ENCODE results near the gene ZC3H10. TPM values are rescaled to one million over a fixed set of nuclear protein-coding genes. Genes with fewer than 3 reads are reported as not detected.
A peak's percentile ranks its signal among the peaks of the same experiment; 100 is the strongest.
"Not testable (repeated sequence)": the region's sequence is repeated elsewhere in the genome, so short reads cannot be mapped to it uniquely, and the experiment has no call there.

ZC3H10 gene
- total RNA-seq, 2 donors from 2014 or later, result 6.8 to 8.7 TPM

DNA sequence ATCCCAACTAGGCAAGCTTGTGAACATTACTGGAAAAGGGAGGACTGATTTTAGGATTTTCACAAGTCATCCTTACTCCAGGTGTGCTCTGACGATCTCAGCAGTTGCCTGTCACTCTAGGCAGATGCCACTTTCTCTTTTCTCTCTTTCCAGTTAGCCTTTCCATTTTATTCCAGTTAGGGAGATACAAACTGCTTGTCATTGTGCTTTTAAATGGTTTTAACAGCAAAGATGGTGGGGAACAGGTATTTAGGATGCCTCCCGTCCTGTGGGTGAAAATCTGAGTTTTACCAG lies 12.5 kb upstream of the ZC3H10 start:
- H3K27me3 Mint-ChIP-seq, result no peaks in the 10 kb centered on the region
- H3K4me1 Mint-ChIP-seq, result peaks cover 48% of the 10 kb centered on the region
- DNase-seq, result no peak
- H3K9me3 ChIP-seq (ENCODE audit: control insufficient read depth, low read length, poor library complexity, severe bottlenecking), result no peaks in the 10 kb centered on the region
- no peak for ATAC-seq
- peak overlapping the region; percentile 99 for H3K27ac Mint-ChIP-seq
- H3K36me3 Mint-ChIP-seq (ENCODE audit: low read depth), result peaks cover 3% of the 10 kb centered on the region
- peak overlapping the region; percentile 100 for H3K4me3 Mint-ChIP-seq

DNA sequence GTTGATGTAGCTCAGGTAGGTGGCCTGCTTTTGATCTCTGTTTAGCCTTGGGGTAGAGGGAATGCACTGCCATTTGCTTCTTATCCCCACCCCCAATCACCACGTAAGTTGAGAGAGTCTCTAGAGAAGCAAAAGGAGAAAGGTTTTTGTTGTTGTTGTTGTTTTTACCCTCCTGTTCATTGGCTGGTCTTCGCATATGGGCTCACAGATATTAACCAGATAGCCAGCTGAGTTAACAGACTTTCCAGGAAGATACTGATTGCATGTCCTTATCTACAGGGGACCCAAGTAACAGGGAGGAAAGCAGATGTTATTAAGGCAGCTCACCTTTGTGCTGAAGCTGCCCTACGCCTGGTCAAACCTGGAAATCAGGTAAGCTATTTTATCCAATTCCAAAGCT lies 10.8 kb upstream of the ZC3H10 start:
- Mint-ChIP-seq H3K4me3 (no peak overlapping the region), H3K27ac (no peak overlapping the region)

GRCh38 chr12:56110571-56110970 lies 7.5 kb upstream of the ZC3H10 start:
- Mint-ChIP-seq H3K36me3 (ENCODE audit: low read depth) (peaks cover 4% of the 10 kb centered on the region), H3K4me1 (peaks cover 13% of the 10 kb centered on the region), H3K27me3 (no peaks in the 10 kb centered on the region), H3K27ac (no peak overlapping the region), H3K4me3 (no peak overlapping the region)
- no peak for ATAC-seq
- H3K9me3 ChIP-seq (ENCODE audit: control insufficient read depth, low read length, poor library complexity, severe bottlenecking), result no peaks in the 10 kb centered on the region
- no peak for DNase-seq

More for the DNA sequence above, 10.8 kb upstream of the ZC3H10 start:
- Mint-ChIP-seq H3K4me1 (peaks cover 40% of the 10 kb centered on the region), H3K27me3 (no peaks in the 10 kb centered on the region), H3K36me3 (ENCODE audit: low read depth) (peaks cover 6% of the 10 kb centered on the region)
- DNase-seq, result no peak
- ATAC-seq, result no peak
- H3K9me3 ChIP-seq (ENCODE audit: control insufficient read depth, low read length, poor library complexity, severe bottlenecking), result no peaks in the 10 kb centered on the region

DNA sequence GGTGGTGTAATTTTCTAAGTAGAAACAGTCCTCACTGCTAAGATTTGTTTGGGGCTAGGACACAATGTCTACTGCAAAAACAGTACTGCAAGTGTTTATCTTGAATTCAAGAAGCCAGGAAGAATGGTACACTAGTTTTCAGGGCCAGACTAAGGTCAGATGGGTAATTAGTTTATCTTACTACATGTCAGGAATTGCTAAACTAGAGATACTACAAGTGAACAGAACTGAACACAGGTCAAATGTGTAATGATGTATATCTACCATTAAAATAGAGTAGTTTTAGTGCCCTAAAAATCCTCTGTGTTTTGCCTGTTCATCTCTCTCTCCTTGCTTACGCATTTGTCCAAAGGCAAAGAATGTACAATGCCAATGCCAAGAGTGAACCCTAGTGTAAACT lies 4.0 kb upstream of the ZC3H10 start:
- H3K36me3 Mint-ChIP-seq (ENCODE audit: low read depth), result peaks cover 13% of the 10 kb centered on the region
- H3K27ac Mint-ChIP-seq, result peak overlapping the region; percentile 53
- no peak overlapping the region for H3K4me3 Mint-ChIP-seq
- H3K4me1 Mint-ChIP-seq, result peaks cover 25% of the 10 kb centered on the region
- H3K27me3 Mint-ChIP-seq, result no peaks in the 10 kb centered on the region
- DNase-seq, result no peak
- no peaks in the 10 kb centered on the region for H3K9me3 ChIP-seq (ENCODE audit: control insufficient read depth, low read length, poor library complexity, severe bottlenecking)
- no peak for ATAC-seq

GRCh38 chr12:56115329-56115728 lies 2.7 kb upstream of the ZC3H10 start:
- Mint-ChIP-seq H3K4me3 (peak overlapping the region; percentile 98), H3K4me1 (peaks cover 31% of the 10 kb centered on the region), H3K27ac (peak overlapping the region; percentile 99), H3K27me3 (no peaks in the 10 kb centered on the region), H3K36me3 (ENCODE audit: low read depth) (peaks cover 13% of the 10 kb centered on the region)
- no peak for DNase-seq
- no peaks in the 10 kb centered on the region for H3K9me3 ChIP-seq (ENCODE audit: control insufficient read depth, low read length, poor library complexity, severe bottlenecking)
- no peak for ATAC-seq

DNA sequence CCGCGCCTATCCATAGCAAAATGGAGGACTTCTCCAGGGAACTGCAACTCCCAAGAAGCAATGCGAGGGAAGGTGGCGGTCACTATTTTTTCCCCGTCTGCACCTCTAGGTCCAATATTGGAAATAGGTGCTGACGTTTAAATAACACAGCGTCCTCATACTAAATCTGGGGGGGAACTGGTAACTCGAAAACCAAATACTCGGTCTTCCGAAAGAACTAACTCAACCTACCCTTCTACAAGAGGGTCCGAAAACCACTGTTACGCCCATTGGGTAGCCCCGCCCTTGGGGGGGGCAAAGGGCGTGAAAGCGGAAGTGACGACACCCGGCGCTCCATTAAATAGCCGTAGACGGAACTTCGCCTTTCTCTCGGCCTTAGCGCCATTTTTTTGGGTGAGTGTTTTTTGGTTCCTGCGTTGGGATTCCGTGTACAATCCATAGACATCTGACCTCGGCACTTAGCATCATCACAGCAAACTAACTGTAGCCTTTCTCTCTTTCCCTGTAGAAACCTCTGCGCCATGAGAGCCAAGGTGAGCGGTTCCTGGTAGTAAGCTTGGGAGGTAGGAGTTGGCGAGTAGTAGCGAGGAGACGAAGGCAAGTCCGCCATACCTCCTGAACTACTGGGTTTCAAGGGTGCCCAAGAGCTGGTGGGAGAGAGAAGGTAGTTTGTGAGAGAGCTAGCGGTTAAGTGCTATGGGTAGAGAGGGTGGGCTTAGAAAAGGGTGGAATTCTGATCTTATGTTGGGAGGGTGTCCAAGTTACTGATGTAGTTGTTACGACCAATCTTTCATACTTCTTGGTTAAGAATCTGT lies 1.6 kb upstream of the ZC3H10 start, which contains the start of gene RPL41:
Gene RPL41, plus strand, starts transcription at position 367 of the 815 bp plus-strand sequence.
- no peaks in the 10 kb centered on the region for H3K27me3 Mint-ChIP-seq
- H3K36me3 Mint-ChIP-seq (ENCODE audit: low read depth), result peaks cover 8% of the 10 kb centered on the region
- peak within 1 kb of the TSS; percentile 99 for H3K27ac Mint-ChIP-seq
- DNase-seq, result peak; percentile 77 to 89 (median 84)
- peak; percentile 54 for ATAC-seq
- H3K9me3 ChIP-seq (ENCODE audit: control insufficient read depth, low read length, poor library complexity, severe bottlenecking), result no peaks in the 10 kb centered on the region
- peak within 1 kb of the TSS; percentile 98 for H3K4me3 Mint-ChIP-seq
- H3K4me1 Mint-ChIP-seq, result peaks cover 31% of the 10 kb centered on the region

DNA sequence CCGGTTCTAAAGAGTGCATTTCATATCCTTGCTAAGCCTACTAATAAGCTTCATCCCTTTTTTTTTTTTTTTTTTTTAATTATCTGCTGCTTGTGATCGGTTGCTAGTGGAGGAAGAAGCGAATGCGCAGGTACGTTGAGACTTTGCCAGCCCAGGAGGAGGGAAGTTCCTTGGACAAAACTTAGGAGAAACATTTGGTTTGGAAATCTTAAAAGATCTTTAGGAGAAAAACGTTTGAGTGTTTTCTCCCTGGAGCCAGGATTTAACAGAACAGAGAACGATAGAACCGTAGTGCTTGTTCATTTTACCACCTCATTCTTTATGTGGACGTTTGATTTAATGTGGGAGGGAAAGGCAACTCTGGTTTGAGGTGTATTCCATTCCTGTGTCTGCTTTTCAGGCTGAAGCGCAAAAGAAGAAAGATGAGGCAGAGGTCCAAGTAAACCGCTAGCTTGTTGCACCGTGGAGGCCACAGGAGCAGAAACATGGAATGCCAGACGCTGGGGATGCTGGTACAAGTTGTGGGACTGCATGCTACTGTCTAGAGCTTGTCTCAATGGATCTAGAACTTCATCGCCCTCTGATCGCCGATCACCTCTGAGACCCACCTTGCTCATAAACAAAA lies 872 bp upstream of the ZC3H10 start:
- DNase-seq; ATAC-seq; H3K27me3 Mint-ChIP-seq; H3K9me3 ChIP-seq (ENCODE audit: control insufficient read depth, low read length, poor library complexity, severe bottlenecking); H3K36me3 Mint-ChIP-seq (ENCODE audit: low read depth): not testable (repeated sequence)
- Mint-ChIP-seq H3K27ac (peak overlapping the region; percentile 99), H3K4me3 (peak overlapping the region; percentile 98), H3K4me1 (peaks cover 31% of the 10 kb centered on the region)

DNA sequence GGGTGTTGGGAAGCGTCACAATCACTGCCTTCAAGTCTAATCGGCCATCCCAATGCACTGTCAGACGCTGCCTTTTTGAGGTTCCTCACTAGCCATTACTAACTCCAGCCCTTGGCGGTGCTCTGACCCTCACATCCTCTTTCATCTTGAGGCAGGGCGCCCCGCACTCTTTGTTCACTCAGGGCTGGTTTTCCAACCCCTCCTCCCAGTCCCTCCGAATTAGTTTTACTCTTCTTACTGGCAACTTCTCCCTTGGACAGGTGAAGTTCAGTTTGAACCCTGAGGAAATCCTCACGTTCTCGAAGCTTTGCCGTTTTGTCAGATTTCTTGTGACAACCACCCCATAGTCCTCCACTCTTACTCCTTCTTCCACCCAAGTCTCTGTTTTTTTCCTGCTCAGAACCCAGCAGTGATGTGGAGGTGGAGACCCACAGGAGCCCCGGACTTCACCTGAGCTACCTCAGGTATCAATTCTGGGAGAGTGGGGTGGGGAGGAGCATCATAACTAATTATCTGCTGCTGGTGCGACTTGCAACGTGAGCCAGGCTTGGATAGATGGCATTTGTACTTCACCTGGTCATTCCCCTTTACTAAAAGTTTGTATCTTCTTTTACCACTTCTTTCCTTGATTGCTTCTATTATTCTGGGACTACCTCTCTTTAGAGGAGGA lies 757 bp downstream of the ZC3H10 start:
- Mint-ChIP-seq H3K4me3 (peak overlapping the region; percentile 98), H3K36me3 (ENCODE audit: low read depth) (peaks cover 8% of the 10 kb centered on the region), H3K27ac (peak overlapping the region; percentile 99), H3K4me1 (peaks cover 36% of the 10 kb centered on the region), H3K27me3 (no peaks in the 10 kb centered on the region)
- no peak for ATAC-seq
- H3K9me3 ChIP-seq (ENCODE audit: control insufficient read depth, low read length, poor library complexity, severe bottlenecking), result no peaks in the 10 kb centered on the region
- no peak for DNase-seq

DNA sequence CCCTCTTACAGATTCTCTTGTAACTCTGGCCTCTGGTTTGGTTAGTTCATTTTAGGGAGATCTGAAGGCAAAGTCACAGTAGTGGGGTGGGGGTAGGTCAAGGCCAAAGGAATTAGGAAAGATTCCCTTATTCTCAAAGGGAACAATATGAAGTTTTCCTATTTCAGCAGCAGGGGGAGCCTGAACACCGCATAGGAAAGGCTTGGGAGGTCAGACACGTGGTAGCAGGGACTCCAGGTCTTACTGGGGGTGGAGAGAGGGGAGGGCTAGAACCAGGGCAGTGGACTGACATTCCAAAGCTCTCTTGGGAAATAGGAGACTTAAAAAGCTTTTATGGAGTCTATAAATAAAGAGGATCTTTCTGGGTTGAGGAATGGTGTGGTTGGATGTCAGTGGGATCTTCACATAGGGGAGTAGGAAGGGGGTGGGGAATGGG lies 1.3 kb downstream of the ZC3H10 start:
- Mint-ChIP-seq H3K27me3 (no peaks in the 10 kb centered on the region), H3K4me1 (peaks cover 42% of the 10 kb centered on the region), H3K4me3 (peak overlapping the region; percentile 98), H3K36me3 (ENCODE audit: low read depth) (peaks cover 8% of the 10 kb centered on the region), H3K27ac (peak overlapping the region; percentile 99)
- ATAC-seq, result no peak
- H3K9me3 ChIP-seq (ENCODE audit: control insufficient read depth, low read length, poor library complexity, severe bottlenecking), result no peaks in the 10 kb centered on the region
- DNase-seq, result peak; percentile 25 to 40 (median 38)

DNA sequence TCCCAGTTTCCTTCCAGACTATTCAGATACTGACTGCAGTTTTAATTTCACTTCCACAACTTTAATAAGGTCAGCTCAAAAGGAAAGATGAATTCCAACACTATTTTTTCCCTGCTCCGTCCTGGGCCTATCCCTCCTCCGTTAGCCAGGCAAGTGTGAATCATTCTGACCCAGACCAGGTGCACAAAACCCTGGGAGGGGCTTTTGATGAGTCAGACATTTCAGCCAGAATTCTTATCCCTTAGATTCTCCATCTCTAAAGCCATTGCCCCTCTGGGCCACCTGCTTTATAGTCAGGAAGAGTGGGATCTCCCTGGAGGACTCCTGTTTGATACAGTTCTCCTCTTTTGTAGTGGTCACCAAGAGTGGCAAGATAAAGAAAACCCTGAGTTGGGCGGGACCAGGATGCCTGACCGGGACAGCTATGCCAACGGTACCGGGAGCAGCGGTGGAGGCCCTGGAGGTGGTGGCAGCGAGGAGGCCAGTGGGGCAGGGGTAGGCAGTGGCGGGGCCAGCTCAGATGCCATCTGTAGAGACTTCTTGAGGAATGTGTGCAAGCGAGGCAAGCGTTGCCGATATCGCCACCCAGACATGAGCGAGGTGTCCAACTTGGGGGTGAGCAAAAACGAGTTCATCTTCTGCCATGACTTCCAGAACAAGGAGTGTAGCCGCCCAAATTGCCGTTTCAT lies 2.2 kb downstream of the ZC3H10 start:
- Mint-ChIP-seq H3K4me3 (no peak overlapping the region), H3K4me1 (peaks cover 43% of the 10 kb centered on the region)

DNA sequence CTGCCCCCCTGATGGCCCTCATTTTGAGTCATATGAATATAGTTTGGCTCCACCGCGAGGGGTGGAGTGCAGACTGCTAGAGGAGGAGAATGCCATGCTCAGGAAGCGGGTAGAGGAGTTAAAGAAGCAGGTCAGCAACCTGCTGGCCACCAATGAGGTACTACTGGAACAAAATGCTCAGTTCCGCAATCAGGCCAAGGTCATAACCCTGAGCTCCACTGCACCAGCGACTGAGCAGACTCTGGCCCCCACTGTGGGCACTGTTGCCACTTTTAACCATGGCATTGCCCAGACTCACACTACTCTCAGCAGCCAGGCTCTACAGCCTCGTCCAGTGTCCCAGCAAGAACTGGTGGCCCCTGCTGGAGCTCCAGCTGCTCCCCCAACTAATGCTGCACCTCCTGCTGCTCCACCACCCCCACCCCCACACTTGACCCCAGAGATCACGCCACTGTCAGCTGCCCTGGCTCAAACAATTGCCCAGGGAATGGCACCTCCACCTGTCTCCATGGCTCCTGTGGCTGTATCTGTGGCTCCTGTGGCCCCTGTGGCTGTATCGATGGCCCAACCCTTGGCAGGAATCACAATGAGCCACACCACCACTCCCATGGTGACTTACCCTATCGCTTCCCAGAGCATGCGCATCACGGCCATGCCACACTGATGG lies 3.3 kb downstream of the ZC3H10 start:
- H3K9me3 ChIP-seq (ENCODE audit: control insufficient read depth, low read length, poor library complexity, severe bottlenecking), result no peaks in the 10 kb centered on the region
- ATAC-seq (no peak), DNase-seq (no peak)
- Mint-ChIP-seq H3K36me3 (ENCODE audit: low read depth) (peaks cover 8% of the 10 kb centered on the region), H3K4me1 (peaks cover 46% of the 10 kb centered on the region), H3K27me3 (no peaks in the 10 kb centered on the region), H3K27ac (peak overlapping the region; percentile 68), H3K4me3 (no peak overlapping the region)

More for the DNA sequence above, 2.2 kb downstream of the ZC3H10 start:
- DNase-seq, result no peak
- no peaks in the 10 kb centered on the region for H3K9me3 ChIP-seq (ENCODE audit: control insufficient read depth, low read length, poor library complexity, severe bottlenecking)
- Mint-ChIP-seq H3K27ac (no peak overlapping the region), H3K27me3 (no peaks in the 10 kb centered on the region), H3K36me3 (ENCODE audit: low read depth) (peaks cover 8% of the 10 kb centered on the region)
- no peak for ATAC-seq

DNA sequence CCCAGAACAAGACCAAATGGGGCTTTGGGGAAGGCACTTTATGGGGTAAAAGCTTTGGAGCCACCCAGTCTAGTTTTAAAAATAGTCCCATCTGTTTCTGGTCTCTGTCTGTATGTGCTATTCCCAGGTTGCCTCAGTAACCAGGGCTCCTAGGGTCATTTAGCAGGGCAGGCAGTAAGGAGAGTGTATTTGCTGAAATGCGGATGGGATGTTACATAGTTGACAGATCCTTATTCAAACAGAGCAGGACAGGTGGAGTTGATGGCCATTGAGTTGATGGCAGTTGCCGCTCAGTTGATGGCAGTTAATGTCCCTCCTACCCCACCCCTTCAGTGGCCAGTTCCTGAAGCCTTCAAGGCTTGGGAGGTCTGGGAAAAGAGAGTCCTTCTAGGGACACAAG lies 4.6 kb downstream of the ZC3H10 start:
- DNase-seq (no peak), ATAC-seq (no peak)
- no peak overlapping the region for H3K4me3 Mint-ChIP-seq
- H3K9me3 ChIP-seq (ENCODE audit: control insufficient read depth, low read length, poor library complexity, severe bottlenecking), result no peaks in the 10 kb centered on the region
- peak overlapping the region; percentile 68 for H3K27ac Mint-ChIP-seq
- no peaks in the 10 kb centered on the region for H3K27me3 Mint-ChIP-seq
- peaks cover 3% of the 10 kb centered on the region for H3K36me3 Mint-ChIP-seq (ENCODE audit: low read depth)
- peaks cover 47% of the 10 kb centered on the region for H3K4me1 Mint-ChIP-seq
